ENCODE results near the gene DEPDC4. TPM values are rescaled to one million over a fixed set of nuclear protein-coding genes. Genes with fewer than 3 reads are reported as not detected.

The DEPDC4 gene
- total RNA-seq, 1 experiment from 2014 or later: 4.9 TPM

DNA sequence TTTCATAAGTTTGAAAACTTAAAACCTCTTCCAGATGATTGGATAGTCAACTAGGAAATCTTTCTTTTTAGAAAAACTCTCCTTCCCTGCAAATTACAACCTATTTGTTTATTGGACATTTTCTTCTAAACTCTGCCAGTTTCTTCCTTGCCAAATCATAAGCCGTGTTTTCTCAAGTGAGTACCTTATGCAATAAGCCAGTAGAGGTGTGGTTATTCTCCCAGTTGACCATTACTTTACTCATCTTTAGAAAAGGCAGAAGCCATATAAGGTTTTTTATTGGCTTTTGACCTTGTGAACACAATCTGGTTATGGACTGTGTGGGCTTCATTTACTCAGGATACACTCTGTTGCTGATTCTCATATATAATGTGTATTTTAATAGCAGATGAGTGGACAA lies 51.7 kb downstream of the DEPDC4 start:
- ChIA-PET POLR2A (no interaction called here), CTCF (no interaction called here)
- BruUV-seq (replicated peaks): no TSS peak
- no peaks in the 10 kb centered on the region for H3K9me3 ChIP-seq
- intact Hi-C loops (cut with micrococcal nuclease; ENCODE audit: unreplicated experiment): loop anchor here (5.0 kb wide), 1 partner anchor 158 kb away; no protein-coding TSS in a partner anchor
- H3K36me3 ChIP-seq (ENCODE audit: control insufficient read depth, insufficient read depth, low read length): peaks cover 4% of the 10 kb centered on the region; the same call in 1 of the 2 replicates
- Mint-ChIP-seq H3K4me1 (ENCODE audit: low read depth, unreplicated experiment) (peaks cover 24% of the 10 kb centered on the region), H3K27me3 (ENCODE audit: insufficient read depth, unreplicated experiment) (no peaks in the 10 kb centered on the region), H3K9me3 (ENCODE audit: unreplicated experiment) (no peaks in the 10 kb centered on the region), H3K4me3 (ENCODE audit: unreplicated experiment) (peak overlapping the region; percentile 16), H3K36me3 (ENCODE audit: insufficient read depth, unreplicated experiment) (peaks cover 18% of the 10 kb centered on the region), H3K27ac (ENCODE audit: unreplicated experiment) (peak overlapping the region; percentile 61)
- H3K4me1 ChIP-seq: peaks cover 60% of the 10 kb centered on the region
- H3K4me3 ChIP-seq (ENCODE audit: low read depth, low read length): no peak overlapping the region
- H3K27me3 ChIP-seq (replicated peaks; ENCODE audit: control insufficient read depth, insufficient read depth, low read length): no peaks in the 10 kb centered on the region
- TF ChIP-seq, protein P1, sequence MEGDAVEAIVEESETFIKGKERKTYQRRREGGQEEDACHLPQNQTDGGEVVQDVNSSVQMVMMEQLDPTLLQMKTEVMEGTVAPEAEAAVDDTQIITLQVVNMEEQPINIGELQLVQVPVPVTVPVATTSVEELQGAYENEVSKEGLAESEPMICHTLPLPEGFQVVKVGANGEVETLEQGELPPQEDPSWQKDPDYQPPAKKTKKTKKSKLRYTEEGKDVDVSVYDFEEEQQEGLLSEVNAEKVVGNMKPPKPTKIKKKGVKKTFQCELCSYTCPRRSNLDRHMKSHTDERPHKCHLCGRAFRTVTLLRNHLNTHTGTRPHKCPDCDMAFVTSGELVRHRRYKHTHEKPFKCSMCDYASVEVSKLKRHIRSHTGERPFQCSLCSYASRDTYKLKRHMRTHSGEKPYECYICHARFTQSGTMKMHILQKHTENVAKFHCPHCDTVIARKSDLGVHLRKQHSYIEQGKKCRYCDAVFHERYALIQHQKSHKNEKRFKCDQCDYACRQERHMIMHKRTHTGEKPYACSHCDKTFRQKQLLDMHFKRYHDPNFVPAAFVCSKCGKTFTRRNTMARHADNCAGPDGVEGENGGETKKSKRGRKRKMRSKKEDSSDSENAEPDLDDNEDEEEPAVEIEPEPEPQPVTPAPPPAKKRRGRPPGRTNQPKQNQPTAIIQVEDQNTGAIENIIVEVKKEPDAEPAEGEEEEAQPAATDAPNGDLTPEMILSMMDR (IDR thresholded peaks at IDR 0.05; ENCODE audit: insufficient read depth in 1 of 2, low read depth in 1 of 2, low read length in 1 of 2, severe bottlenecking in 1 of 2, unreplicated experiment in 1 of 2): no peak
- DNase-seq: no peak

DNA sequence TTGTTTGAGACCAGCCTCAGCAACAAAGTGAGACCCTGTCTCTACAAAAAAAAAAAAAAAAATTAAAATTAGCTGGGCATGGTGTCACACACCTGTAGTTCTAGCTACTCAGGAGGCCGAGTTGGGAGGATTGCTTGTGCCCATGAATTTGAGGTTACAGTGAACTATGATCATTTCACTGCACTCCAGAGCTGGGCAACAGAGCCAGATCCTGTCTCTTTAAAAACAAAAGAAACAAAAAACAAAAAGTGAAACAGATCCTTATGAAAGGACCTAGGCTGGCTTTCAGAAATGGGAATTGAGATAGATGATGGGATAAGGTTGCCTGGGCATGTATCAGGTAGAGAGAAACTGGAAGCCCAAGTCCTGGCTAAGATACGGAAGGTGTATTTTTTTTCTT lies 52.4 kb downstream of the DEPDC4 start:
- POLR2A ChIA-PET: no interaction called here
- no TSS peak for BruUV-seq (replicated peaks)
- H3K9me3 ChIP-seq: no peaks in the 10 kb centered on the region

DNA sequence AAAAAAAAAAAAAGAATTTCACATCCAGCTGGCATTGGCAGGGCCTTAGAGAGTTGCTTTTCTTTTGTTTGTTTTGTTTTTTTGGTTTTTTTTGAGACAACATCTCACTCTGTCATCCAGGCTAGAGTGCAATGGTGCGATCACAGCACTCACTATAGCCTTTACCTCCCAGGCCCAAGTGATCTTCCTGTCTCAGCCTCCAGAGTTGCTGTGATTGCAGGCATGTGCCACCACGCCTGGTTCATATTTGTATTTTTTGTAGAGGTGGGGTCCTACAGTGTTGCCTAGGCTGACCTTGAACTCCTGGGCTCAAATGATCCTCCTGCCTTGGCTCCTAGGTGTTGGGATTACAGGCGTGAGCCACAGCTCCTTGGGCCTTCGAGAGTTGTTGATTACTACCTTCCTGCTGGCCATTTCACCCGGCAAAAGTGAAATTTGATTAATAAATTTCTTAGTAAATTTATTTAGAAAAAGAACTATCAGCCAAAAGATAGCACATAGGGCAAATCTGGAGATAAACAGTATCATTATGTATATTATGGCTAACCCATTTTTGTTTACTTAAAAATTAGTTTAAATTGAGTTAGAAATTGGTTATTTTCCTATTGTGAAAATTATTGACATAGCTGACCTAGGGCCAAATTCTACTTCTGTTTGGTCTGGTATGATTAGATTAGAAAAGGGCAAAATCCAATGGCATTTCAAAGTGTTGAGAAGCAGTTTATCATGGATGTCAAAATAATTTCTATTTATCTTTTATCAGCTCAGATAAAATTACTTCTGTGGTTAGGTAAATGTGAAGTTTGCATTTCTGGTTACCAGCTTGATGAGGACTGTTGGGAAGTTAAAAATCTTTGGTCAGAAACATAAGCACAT lies 53.6 kb downstream of the DEPDC4 start:
- ChIA-PET POLR2A (interaction anchor here (0.8 to 0.9 kb wide), 2 partner anchors 12 to 54 kb away, joined by 3 to 4 read pairs; partner anchors contain the start of genes ACTR6, DEPDC4 and SCYL2), CTCF (interaction anchor here (0.9 kb wide), 2 partner anchors 13 to 16 kb away, joined by 3 read pairs; partner anchors contain the start of gene ACTR6)
- no peaks in the 10 kb centered on the region for H3K9me3 ChIP-seq
- TF ChIP-seq, protein P1 (IDR thresholded peaks at IDR 0.05; ENCODE audit: insufficient read depth in 1 of 2, low read depth in 1 of 2, low read length in 1 of 2, severe bottlenecking in 1 of 2, unreplicated experiment in 1 of 2): no peak
- intact Hi-C loops (cut with micrococcal nuclease; ENCODE audit: unreplicated experiment): loop anchor here (1.0 kb wide), 1 partner anchor 16 kb away; no protein-coding TSS in a partner anchor
- H3K4me1 Mint-ChIP-seq (ENCODE audit: low read depth, unreplicated experiment): peaks cover 24% of the 10 kb centered on the region
- no peak overlapping the region for H3K4me3 ChIP-seq (ENCODE audit: low read depth, low read length)
- H3K27ac Mint-ChIP-seq (ENCODE audit: unreplicated experiment): no peak overlapping the region
- BruUV-seq (replicated peaks): no TSS peak
- peak overlapping the region; percentile 43 for H3K4me3 Mint-ChIP-seq (ENCODE audit: unreplicated experiment)
- no peaks in the 10 kb centered on the region for H3K27me3 Mint-ChIP-seq (ENCODE audit: insufficient read depth, unreplicated experiment)
- H3K36me3 Mint-ChIP-seq (ENCODE audit: insufficient read depth, unreplicated experiment): peaks cover 12% of the 10 kb centered on the region
- H3K4me1 ChIP-seq: peaks cover 44% of the 10 kb centered on the region
- H3K27me3 ChIP-seq (replicated peaks; ENCODE audit: control insufficient read depth, insufficient read depth, low read length): no peaks in the 10 kb centered on the region
- H3K36me3 ChIP-seq (ENCODE audit: control insufficient read depth, insufficient read depth, low read length): peaks cover 7% of the 10 kb centered on the region; the same call in 1 of the 2 replicates
- no peaks in the 10 kb centered on the region for H3K9me3 Mint-ChIP-seq (ENCODE audit: unreplicated experiment)
- peak; percentile 36 to 42 for DNase-seq

More for the DNA sequence above, 52.4 kb downstream of the DEPDC4 start:
- peaks cover 24% of the 10 kb centered on the region for H3K4me1 Mint-ChIP-seq (ENCODE audit: low read depth, unreplicated experiment)
- no peaks in the 10 kb centered on the region for H3K9me3 Mint-ChIP-seq (ENCODE audit: unreplicated experiment)
- H3K4me3 Mint-ChIP-seq (ENCODE audit: unreplicated experiment): no peak overlapping the region
- Histone ChIP-seq H3K27me3 (replicated peaks; ENCODE audit: control insufficient read depth, insufficient read depth, low read length) (no peaks in the 10 kb centered on the region), H3K4me3 (ENCODE audit: low read depth, low read length) (no peak overlapping the region), H3K4me1 (peaks cover 53% of the 10 kb centered on the region), H3K36me3 (ENCODE audit: control insufficient read depth, insufficient read depth, low read length) (peaks cover 4% of the 10 kb centered on the region; the same call in 1 of the 2 replicates)
- intact Hi-C loops (cut with micrococcal nuclease; ENCODE audit: unreplicated experiment): no loop called here
- TF ChIP-seq, protein P1 (IDR thresholded peaks at IDR 0.05; ENCODE audit: insufficient read depth in 1 of 2, low read depth in 1 of 2, low read length in 1 of 2, severe bottlenecking in 1 of 2, unreplicated experiment in 1 of 2): no peak
- peaks cover 13% of the 10 kb centered on the region for H3K36me3 Mint-ChIP-seq (ENCODE audit: insufficient read depth, unreplicated experiment)
- no peaks in the 10 kb centered on the region for H3K27me3 Mint-ChIP-seq (ENCODE audit: insufficient read depth, unreplicated experiment)
- no peak for DNase-seq
- peak overlapping the region; percentile 61 for H3K27ac Mint-ChIP-seq (ENCODE audit: unreplicated experiment)
- CTCF ChIA-PET: no interaction called here

All from Caco-2 (cell line).